Stimulated activated CD4-positive, alpha-beta T cell treated with anti-CD3 and anti-CD28 coated beads, Interleukin-15, amount 100 ng/mL, for 48 hours (primary cell): Measurements from ENCODE around the gene MMP26.

Experiments
- DNase-seq, 2 donors: peaks; one replicate each; pipeline ENCODE4 v3.0.0-alpha.2; 2020; ENCODE audit warnings: low read depth in 2 of 2

Gene MMP26

DNA sequence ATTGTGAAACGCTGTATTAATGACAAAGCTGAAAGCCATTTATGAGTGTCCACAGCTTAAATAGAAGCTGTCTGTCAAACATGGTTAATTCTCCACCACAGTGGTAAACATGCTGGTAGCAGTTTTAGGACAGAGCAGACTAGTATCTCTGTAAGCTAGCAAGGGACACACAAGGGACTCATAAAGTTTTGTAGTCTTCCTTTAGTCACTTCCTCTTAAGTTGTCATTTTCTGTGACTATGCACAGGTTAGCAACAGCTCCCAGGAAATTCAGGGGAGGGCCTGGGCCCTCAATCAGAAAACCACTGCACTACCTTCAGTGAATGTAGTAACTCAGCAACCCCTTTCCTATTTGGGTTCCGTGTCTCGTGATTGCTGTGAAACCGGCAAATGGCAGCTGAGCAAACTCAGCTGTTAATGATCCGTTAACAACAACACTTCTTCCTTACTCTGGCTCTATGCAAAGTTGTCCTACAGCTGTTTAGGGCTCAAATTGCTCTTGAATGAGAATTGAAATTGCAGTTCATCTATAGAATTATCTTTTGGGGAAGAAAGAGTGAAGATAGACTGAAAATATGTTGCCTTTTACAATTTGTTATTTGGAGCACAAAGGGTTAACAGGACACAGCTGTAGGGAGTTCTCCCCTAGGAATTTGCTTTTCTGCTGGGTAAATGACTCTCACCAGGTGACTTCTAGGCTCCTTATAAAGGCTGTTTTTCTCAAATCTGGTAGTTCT is at the start of gene MMP26:
TSS of gene MMP26 (plus strand) at position 731 of the 736 bp plus-strand sequence.
- DNase-seq = no peak

DNA sequence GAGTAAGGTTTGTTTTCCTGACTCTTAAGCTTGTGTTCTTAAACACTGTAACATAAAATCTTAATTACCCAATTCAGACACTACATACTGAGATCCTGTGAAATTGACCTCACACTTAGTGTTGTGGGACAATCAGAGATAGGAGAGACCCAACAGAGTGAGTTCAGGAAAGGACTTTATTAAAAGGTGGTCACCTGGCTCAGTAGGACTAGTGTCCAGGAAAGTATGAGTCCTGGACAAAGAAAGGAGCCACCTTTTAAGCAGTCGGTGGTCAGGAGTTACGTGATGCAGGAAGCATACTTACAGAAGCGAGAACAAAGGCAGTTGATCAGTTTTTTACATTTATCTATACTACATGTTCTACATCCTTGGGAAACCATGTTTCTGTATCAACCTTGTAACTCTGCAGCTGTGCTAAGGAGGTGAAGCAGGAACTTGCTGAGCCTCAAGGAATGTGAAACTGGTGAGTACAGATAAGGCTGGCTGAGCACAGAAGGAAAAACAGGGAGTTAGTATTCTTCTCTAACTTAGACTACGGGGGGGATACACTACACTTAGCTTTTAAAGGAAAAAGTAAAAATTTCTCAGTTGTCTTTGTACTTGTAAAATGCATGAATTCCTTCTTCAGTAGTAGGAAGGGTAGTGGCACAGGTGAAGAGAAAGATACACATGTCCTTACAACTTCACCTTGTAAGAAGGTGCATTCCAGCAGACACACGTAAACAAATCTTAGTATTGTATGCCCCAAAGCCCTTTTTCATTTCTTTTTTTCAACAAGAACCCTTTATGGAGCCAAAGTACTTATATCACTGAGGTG is 45.7 kb upstream of the MMP26 start:
- no peak for DNase-seq

DNA sequence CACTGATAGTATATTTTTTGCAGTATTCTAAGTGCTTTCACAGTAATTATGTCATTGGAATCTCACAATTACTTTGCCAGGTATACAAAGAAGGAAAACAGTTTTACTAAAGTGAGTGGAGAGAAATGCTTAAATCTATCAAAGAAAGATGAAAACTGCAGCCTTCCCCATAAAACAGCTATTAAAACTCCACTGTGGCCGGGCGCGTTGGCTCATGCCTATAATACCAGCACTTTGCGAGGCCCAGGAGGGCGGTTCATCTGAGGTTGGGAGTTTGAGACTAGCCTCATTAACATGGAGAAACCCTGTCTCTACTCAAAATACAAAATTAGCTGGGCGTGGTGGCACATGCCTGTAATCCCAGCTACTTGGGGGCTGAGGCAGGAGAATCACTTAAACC is 41.7 kb upstream of the MMP26 start:
- no peak for DNase-seq

DNA sequence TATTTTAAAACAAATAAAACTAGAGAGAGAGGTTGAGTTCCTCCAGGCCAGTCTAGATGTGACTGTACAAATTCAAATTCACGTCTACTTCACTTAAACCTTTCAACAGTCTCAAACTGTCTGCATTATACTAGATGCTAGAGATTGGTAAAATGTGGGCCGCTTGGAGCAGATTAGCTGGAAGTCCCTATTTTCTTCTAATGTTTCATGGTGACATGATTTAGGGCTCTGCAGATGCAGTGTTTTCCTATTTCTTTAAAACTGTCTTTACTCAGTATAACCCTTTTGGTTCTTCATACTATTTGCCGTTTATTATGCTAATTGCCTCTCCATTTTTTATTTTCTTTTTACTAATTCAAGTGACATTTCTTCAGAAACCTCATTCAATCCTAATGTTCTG is 40.4 kb upstream of the MMP26 start:
- DNase-seq = no peak

DNA sequence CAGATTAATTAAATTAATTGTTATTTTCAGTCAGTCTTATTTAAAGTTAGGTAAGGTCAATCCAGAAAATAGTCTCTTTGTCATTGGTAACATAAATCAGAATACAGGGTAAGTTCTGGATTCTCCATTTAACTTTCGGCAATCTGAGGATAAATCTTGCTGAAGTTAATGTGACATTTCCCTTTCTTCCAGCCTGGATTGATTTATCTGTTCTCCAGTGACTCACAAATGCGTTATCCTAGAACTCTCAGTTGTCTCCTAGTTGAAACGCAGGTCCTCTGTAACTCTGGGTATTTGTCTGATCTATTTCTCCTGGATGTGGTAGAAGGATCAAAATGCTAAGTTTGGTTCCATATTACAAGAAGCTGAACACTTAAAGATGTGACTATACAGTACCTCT is 39.8 kb upstream of the MMP26 start:
- no peak for DNase-seq

DNA sequence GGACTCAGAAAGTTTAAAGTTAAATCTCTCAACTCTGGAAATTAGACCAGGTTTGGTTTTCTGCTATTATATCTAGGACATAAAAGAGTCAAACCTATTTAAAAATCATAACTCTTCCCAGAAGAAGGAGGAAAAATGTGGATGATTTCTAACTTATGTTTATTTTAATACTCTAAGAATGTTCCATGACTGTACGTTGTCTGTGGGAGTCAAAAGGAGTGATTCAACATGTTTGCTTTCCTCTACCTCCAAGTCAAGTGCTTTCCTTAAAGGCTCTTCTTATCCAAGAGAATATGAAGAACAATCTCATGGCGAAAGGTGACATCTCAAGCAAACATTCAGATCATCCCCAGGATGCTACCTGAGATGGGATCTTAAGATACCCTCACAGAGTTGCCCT is 39.2 kb upstream of the MMP26 start:
- no peak for DNase-seq

DNA sequence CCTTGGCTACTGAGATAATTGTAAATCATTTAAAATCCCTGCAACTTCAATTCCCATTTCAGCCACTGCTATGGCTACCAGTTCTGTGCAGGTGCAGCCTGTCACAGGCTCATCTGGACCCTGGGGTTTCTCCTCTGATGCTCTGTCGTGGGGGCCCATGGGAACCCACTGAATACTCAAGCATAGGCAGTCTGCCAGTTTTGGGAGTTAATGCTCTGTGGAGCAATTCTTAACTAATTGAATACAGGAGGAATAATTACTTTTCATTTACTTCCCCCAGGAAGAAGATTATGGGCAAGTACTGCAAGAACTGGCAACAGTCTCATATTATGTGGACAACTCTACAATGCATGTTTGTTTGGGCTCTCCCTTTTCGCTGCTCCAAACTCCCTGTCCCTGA is 32.8 kb upstream of the MMP26 start:
- no peak for DNase-seq

DNA sequence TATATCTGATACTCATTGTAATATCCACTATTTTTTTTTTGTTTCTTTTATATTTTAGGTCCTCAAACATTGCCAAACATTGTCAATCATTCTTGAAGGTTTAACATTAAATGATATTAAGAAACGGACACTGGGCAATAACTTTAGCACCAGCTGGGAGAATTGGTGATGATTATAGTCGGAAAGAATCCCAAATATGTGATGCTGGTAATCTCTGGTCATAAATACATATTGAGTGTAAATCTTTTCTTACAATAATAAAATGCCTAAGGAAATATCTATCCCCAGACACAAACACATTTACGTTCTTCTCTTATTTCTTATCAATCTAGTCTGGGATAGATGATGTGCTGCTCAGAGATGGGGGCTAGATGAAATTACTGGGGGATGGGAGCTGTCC is 32.1 kb upstream of the MMP26 start:
- DNase-seq = no peak

DNA sequence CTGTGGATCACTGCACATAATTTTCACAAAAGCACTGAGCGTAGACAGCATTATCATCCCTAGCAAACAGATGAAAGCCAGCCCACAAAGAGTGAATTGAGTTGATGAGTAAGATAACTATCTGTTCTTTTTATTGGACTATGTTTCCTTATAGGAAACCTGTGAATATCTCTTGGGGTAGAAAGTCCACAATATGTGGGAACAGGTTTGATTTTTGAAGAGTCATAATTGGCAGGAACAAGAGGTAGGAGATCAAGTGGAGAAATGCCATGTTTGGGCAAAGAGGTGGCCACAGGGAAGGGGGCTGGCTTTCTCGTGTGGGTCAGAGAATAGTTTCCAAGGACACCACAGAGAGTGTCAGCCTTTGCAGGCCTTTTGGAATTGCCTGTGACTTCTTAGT is 30.8 kb upstream of the MMP26 start:
- DNase-seq = no peak

DNA sequence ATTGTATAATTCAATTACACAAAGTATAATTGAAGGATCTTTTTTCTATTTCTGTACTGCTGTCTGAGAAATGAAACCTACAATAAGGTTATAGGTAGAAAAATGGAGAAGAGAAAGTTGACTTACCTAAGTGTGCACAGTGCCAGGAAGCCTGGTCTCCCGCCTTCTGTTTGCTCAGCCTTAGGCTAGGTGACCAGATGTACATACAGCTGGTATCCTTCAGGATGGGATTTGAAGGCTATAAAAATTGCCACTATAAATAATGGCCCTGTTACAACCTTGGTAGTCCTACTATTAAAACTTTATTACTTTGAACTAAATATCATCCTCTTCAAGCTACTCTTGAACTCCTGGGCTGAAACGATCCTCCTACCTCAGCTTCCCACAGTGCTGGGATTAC is 26.6 kb upstream of the MMP26 start:
- no peak for DNase-seq

DNA sequence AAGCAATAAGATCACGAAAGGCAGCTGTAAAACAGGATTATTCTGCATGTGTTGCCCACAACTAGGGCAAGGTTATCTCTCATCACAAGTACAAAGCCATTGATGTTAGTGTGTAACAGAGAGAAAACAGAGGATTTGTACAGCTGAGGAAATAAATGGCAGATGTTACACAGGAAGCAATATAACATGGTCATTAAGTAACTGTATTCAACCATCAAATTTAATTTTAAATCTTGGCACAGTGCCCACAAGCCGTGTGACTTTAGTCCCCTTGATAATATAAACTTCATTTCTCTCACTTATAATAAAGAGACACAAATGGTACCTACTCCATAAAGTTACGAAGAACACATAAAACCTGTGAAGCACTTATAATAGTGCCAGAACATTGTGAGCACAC is 24.2 kb upstream of the MMP26 start:
- DNase-seq = no peak

DNA sequence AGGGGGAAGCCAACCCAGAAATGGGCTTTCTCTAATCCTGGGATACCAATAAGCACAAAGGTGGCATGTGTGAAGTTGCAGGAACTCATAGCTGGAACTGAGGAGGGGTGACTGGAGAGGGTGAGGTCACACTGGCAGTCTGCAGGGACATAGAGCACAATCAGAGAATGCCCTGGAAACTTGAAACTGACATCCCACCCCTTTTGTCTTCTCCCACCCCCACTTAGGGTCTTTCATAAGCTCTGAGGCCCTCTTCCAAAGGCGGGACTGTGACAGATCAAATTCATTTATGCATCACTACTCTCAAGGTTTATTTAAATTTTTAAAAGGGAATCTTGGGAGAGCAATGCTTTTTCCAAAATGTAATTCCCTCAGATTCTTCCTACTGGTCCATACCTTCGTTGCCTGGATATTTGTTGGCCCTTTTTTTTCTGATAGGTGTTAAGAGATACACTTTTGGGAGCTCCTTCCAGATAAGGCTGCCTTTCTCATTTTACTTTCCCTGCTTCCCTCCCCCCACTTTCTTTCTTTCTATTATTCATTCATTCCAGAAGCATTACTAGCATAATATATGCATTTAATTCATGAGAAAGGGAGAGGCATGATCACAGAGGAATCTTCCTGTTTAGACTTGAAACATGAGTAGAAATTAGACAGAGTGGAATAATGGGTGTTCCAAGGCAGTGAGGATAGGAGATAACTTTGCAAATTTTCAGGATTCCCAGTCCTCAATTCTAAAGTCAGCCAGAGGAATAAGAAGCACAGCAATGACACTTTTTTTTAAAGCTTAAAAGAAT is 21.8 kb upstream of the MMP26 start:
- no peak for DNase-seq

DNA sequence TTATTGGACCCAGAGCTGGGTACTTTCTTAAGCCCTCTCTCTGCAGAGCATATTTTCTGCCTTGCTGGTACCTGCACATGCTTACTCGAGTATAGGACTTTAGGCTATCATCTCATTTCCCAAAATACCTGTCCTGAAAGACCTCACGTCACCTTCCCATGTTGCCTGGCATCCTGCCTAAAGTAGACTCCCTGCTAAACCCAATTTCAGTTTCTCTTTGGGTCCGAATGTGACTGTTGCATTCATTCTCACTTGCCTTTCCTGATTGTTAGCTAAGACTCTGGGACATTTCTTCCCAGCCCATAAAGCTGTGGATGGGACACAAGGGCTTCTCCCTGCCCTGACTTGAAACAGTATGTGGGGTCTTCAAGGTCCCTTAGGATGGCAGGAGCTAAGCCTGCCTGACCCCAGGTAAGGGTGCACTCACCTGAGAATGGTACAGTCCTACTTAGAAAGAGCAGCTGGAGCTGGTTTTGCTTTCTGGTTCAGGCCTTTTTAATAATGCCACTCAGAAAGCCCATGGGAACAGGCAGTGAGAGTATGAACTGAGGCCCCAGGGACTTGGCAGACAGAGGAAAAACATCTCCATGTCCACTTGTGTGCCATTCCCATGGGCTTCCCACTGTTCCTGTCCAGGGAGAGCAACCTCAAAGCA is 19.8 kb upstream of the MMP26 start:
- DNase-seq = no peak

DNA sequence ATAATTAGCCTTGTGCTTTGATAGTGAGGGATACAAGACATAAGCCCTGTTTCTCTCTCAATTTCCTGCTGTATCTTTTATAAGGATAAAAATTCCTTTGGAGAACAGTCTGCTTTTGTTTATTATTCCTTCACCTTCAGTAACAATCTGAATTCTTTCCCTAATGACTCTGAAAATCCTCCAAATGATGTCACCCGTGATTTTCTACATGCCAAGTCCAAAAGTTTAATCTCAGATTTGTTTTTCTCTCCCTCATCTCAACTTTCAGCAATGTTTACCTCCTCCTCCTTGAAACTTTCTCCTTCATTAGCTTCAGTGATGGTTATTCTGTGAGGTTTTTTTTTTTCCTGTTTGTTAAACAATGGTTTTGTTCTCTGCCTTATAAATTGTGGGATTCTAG is 9.1 kb upstream of the MMP26 start:
- no peak for DNase-seq

DNA sequence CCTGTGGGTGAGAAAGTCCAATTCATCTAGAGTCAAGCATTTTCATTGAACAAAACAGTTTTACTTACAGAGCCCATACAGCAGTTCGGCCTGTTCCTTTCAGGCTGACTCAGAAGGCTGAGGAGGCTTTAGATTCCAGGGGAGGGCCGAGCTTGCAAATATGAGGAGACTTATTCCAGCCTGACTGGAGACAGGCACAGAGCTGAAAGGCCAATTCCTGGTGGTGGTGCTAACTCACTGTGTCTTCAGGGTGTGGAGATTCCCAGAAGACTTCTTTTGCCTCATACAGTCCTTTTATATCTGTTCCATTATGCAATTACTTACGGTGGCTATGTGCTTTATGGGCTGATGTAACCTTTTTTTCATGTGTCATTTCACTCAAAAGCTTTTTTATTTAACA is 7.0 kb upstream of the MMP26 start, which contains the start of gene OR51E2:
TSS of gene OR51E2 (minus strand) at position 269 of the 400 bp plus-strand sequence. CDS start 15,142 bp downstream, outside the sequence.
- no peak for DNase-seq

DNA sequence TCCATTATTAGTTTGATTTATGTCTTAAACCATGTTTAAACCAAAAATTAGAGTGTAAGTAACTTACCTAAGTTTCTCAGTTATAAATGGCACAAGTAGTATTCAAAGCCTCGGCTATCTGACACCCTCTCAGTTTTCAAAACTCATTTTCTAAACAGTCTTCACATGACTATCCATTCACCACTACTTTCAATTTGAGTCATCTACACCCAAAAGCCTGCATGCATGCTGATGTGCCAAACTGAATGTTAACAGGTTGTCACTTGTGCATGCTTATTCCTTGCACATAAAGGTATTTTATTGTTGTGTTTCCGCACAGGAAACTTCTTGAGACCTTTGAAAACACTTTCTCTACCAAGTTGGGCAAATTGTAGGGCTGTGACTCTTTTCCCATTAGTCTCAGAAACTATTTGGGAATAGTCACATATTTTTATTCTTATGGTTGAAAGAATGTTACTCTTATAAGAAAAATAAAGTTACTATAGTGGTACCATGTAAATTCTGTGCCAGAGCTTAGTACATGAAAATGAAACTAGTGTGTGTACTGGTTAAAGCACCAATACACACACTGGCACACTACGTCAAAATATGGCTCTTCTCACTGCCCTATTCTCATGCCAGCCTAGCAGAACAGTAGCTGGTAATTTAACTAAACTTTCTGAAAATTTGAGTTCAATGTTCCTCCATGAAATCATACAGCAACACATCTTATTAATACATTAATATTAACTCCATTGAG is 4.7 kb upstream of the MMP26 start:
- no peak for DNase-seq

DNA sequence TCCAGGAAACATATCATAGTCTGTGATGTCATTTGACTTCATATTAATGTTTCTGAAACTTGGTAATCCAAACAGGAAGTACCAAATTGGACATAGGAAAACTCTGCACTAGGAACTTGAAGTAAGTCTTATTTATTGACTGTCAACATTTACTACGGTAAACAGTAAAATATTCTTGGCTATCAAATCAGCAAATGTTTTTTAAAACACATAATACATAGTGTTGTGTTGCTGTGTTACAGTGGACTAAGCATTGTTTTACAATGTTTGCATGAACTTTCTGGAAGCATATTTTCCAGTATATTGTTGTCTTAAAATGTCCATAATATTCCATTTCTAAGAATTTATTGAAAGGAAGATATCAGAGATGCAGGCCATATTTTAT is 4.2 kb upstream of the MMP26 start:
- no peak for DNase-seq

DNA sequence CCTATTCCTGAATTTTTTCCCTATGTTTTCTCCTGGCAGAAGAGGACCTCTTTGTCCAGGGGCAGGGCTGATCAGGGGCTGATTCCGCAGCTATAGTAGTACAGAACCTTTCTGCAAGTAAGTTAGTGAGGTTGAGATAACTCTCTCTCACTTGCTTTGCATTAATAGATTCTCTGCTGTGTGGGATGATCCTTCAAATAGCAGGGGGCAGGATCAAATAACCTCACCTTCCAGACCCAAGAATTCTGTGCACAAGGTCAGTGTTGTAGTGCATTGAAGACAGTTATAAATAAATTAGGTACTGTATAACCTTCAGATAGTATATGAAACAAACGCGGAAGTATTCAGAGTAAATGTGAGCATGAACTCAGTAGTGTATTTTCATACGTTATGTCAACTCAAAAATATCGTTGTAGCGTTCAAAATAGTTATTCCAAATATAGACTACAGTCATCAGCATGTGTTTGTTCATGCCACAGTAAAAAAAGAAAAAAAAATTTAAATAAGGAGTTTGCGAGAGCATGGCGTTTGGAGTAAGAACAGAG is 278 bp downstream of the MMP26 start:
- no peak for DNase-seq

DNA sequence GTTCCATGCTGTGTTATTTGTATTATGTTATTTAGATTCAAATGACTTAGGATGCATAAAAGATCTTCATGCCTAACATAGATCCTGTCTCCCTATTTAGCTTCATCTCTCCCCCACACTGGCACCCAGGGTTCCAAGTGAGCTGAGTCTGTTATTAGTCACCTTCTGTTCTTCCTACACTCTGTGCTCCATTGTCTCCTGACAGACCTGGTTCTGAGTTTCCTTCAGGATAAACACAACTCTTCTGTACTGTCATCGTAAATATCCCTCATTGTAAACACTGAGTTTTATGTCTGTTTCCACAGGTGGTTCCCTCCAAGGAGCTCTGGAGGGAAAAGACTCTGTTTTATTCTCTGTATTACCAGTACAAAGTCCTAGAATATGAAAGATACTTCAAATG is 8.7 kb downstream of the MMP26 start:
- DNase-seq = no peak

DNA sequence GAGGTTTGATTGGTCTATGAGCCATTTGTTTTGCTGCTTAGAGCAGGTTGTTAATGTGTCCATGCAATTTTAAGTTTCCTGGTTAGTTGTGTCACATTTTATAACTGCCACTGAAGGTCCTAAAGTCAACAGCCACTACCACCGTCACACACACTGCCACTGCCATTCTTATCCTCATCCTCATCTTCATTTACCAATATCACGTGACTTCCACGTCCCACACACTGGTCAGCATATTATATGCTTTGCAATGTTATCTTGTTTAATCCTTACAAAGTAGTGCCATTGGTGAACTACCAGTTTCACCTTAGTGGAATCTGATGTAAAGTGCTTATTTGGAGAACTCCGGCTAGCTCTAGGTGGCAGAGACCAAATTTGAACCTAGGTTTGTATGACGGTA is 9.7 kb downstream of the MMP26 start:
- DNase-seq = no peak
